GM19452 (cell line): ENCODE measurements around the gene RGPD6.
"Not testable (repeated sequence)": the region's sequence is repeated elsewhere in the genome, so short reads cannot be mapped to it uniquely, and the experiment has no call there.

Experiments
- ATAC-seq: cut with Tn5 transposase; IDR thresholded peaks from one replicate; pipeline ENCODE4 v1.9.1; 2021; ENCODE audit not compliant: unreplicated experiment

The RGPD6 gene

DNA sequence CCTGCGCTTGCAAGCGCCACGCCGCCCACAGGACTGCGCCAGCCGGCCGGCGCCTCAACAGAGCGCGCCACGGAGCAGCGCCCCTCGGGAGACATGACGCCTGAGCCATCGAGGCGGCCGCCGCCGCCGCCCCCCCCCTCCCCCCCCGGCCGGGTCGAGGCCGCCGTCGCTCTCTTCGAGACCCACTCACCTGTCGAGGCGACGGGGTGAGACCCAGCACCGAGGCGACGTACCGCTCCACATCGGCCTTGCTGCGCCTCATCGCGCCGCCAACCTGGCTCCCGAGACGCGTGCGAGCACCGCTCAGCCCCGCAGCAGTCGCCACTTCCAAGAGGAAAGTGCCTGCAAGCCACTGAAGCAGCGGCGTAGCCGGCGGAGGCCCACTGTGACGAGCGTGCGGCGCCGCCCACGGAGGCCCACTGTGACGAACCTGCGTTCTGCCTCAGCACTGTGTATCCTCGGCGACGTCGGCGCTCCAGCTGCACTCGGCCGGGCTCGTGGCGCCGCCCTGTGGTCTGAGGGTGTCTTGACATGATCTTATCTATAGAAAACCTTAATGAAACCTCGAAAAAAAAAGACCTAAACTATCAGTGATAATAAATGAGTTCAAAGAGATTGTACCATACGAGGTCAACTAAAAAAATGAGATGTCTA lies at the start of gene RGPD6:
RGPD6 (minus strand) TSS at position 460 of the 654 bp plus-strand sequence; CDS start at position 262, 198 bp downstream.
- peak; percentile 97 for ATAC-seq

- not testable (repeated sequence) for ATAC-seq
These were observed 42.4 kb upstream of the RGPD6 start for GRCh38 chr2:110619326-110619939.

- not testable (repeated sequence) for ATAC-seq
These were observed 36.9 kb upstream of the RGPD6 start for GRCh38 chr2:110613927-110614326.

DNA sequence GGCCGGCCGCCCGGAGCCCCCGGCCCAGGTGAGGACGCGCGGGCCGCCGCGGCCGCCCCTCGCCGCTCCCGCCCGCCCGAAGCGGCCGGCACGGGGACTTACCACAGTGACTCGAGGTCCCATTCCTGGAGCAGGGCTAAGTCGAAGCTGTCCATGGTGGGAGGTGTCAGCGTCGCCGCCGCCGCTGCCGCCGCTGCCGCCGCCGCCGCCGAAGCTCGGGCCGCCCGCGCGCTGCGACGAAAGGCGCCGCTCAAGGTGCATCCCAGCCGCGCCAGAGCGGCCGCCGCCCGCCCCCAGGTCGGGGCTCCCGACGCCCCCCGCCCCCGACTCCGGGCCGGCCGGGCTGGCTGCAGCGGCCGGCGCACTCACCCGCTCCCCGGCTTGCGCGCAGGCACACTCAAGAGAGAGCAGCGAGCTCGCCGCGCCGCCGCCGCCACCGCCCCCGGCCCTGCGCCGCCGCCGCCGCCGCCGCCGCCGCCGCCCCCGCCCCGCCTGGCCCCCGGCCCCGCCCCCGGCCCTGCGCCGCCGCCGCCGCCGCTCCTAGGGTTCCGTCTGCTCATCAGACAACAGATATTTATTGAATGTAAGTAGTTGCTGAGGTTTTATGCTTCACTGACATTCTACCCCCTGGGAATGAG lies 33.7 kb upstream of the RGPD6 start:
- ATAC-seq, result not testable (repeated sequence)

GRCh38 chr2:110609843-110610612 lies 33.0 kb upstream of the RGPD6 start:
- not testable (repeated sequence) for ATAC-seq

DNA sequence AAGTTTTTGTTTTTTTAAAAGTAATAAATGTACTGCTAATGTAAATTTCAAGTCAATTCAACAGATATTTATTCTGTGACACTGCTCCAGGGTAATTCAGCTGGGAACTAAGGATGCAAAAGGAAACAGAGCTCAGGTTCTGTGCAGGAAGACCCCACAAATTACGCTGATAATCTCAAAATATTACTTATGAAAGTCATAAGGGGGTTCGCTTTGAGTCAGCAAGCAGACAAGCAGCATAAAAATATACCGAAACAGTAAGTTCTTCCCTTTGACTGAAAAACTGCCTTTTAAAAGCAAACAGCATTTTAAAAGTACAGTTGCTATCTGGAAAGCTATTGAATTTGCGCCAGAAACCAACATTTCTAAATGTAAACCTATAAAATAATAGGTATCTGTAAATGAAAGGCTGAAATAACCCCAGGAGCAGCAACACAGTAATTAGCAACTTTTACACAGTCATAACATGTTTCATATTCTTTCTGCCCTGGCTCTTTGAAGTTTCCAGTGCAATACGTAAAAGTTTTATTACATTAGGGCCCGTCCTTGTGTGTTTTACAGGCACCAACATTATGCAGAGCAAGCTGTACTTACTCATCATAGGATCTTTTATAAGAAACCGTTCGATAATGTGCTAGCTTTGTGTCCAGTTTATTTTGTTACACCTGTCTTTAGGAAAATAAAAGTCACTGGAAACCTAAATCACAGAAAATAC lies 31.9 kb upstream of the RGPD6 start:
- ATAC-seq, result not testable (repeated sequence)

DNA sequence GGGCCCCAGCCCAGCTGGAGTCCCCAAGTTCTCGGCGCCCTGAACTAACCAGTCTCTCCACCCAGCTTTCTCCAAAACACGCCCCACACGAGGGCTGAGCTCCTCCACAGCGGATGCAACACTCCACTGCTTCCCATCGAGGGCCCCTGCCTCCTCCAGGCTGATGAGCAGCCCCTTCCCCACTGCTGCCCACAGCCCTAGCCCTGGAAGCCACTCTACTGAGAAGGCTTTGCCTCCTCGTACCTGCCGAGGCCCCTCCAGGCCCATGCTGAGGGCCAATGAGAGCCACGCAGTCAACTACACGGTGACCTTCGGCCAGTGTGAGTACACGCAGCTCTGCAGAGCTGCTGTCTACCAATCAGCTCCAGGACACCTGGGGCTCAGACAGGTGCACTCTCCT lies 28.0 kb upstream of the RGPD6 start:
- not testable (repeated sequence) for ATAC-seq

DNA sequence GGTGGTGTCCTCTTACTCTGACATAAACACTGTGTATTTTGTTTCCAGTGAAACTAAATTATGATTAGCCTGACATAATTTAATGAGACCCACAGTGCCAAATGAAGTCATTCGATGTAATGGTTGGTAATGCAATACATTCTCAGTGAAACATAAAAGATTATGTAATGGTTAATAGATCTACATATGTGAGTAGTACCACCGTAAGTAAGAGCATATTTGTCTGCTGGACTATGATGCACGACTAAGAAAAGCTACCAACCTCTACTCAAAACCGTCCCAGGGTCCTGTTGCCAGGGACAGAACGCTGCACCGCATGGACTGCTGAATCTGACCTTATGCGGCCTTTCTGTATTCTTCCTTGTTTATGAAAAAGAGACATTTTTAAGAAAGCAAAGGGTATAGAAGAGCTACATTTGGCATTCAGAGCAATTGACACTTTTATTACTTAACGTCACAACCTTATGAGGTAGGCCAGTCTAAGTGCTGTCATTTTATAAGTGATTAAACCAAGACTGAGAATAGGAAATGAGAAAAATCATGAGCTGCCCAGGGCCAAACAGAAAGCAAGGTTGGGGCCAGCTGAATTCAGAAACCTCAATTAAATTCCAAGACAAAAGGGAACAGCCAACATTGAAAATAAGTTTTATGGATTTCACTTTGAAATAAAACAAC lies 27.0 kb upstream of the RGPD6 start:
- not testable (repeated sequence) for ATAC-seq

GRCh38 chr2:110602139-110602538 lies 25.1 kb upstream of the RGPD6 start:
- ATAC-seq, result not testable (repeated sequence)

DNA sequence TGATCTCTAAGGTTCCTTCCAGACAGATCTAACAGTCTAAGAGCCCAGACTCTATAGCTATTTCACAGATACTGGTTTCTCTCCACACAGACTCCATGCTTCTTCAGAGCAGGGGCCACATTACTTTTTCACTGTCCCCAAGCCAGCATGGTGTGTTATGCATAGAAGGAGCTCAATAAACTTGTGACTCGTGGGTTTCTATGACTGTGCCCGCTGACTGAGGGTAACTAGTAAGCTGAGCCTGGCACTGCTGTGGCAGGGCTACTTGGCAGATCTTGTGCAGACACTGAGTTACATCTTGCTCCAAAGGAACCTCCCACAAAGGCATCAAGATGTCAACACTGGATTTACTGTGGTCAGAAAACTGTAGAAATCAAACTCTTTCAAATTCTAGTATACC lies 15.0 kb upstream of the RGPD6 start:
- ATAC-seq, result not testable (repeated sequence)

GRCh38 chr2:110589677-110590330 lies 12.8 kb upstream of the RGPD6 start:
- not testable (repeated sequence) for ATAC-seq

GRCh38 chr2:110588520-110588919 lies 11.5 kb upstream of the RGPD6 start:
- ATAC-seq, result not testable (repeated sequence)

DNA sequence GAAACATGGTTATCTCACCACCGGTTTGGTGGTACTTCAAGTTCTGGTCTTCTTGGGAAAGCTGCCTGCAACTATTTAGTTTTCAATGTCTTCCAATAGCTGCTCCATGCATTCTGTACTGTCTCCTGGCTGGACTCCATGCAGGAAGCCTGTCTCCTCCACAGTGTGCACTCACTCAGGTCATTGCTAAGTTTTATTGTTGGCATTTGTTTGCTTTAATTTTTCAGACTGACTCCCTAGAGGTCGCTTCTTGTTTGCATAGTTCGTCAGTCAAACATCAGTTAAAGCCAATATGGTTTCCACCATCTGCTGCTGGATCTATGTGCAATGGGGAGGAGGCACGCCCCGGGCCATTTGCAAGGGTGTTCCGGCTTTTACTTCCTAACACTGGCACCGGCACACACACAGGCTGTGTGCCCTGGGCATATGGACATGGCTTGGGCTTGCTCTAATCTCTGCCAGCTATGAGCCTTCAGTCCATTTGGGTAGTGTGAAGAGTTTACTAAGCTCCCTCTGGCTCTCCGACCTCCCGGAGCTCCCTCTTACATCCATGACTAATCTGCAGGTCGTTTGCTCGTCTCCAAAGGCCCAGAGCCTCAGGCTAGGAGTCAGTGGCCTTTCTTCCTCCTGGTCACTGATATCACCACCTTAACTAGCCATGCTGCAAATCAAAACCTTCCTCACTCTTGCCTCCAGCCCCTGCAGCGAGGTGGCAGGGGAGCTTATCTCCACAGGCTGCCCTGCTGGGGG lies 2.4 kb upstream of the RGPD6 start:
- not testable (repeated sequence) for ATAC-seq

DNA sequence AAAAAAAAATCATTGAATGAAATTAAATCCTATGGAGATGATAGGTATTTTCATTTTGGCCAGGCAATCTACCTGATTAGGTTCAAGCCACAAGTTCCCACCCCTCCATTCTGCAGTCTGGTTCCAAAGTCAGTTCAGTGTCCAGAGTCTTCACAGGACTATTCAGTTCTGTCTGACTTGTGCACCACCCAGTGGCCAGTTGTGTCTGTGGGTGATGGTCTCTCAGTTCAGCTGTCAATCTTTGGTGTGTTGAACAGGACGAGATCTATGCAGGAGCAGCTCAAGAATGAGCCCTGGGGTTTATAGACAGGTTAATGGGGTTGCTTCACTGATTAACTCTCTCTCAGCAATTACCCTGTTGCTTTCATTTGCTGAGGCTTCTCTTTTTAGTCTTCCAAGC lies 1.4 kb upstream of the RGPD6 start:
- ATAC-seq, result peak; percentile 66

DNA sequence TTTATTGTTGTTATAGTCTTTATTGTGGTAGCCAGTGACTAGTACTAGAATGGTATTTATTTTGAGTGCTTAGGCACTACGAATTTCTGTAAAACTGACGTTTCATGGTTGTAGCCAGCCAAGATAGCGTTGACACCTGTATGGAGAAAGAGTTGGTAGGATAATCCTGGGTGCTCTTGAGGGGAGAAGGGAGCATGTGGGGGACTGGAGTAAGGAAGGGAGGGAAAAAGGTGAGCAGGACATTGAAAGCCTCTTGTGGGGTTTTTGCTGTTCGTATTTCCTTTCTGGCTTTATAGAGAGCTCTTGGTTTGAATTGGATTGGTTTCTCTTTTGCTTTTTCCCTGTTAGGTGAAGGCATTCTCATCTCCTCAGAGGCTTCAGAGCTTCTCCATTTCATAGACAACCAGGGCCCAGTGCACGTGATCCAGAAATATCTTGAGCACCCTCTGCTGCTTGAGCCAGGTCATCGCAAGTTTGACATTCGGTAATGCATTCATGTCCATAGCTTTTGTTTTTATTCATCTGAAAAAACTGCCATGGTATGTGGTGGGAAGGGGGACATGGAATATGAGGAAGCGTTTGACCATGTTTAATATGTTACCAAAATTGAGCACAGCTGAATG lies 77.2 kb downstream of the RGPD6 start:
- ATAC-seq, result peak; percentile 81

DNA sequence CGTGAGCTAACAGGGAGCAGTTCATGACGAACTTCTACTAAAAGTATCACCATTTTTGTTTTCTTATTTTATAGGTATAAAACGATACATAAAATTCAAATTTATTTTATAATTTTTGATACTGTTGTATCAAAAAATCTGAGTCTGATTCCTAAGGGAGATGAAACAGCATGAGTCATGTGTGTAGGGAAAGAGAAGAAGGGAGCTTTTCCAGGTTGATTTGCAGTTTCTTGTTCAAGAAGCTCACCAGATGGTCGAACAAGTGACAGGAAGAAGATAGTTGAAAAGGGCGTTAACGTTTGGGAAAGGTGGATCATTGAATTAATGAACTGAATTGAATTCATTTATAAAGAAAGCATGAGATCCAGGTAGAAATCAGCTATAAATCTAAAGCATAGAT lies 81.0 kb downstream of the RGPD6 start:
- ATAC-seq, result not testable (repeated sequence)

DNA sequence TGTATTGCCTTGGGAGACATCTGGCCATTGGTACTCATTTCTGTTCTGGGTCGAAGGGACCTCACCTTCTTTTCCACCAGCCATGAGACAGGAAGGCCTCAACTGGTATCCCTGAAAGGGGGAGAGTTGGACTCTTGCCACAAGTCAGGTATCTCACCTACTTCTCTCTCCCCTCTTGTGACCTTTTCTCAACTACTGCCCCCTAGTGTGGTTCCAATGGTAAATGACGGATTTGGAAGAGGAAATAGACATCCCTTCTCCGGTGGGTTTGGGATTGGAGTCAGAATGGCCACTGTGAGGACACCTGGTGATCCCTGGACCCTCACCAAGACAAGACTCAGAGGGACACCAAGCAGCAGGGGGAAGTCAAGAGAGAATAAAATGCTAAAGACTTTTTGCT lies 82.5 kb downstream of the RGPD6 start:
- not testable (repeated sequence) for ATAC-seq

GRCh38 chr2:110488991-110489390 lies 88.0 kb downstream of the RGPD6 start:
- not testable (repeated sequence) for ATAC-seq
